ENCODE measurements around the gene TSPEAR. TPM values are rescaled to one million over a fixed set of nuclear protein-coding genes. Genes with fewer than 3 reads are reported as not detected.

The TSPEAR gene
- polyA plus RNA-seq, 2 donors: 0.01 to 0.04 TPM

- H3K9me3 ChIP-seq (ENCODE audit: control insufficient read depth in 2 of 2, insufficient read depth in 1 of 2, low read depth in 1 of 2, low read length in 1 of 2): no peaks in the 10 kb centered on the region
- no peaks in the 10 kb centered on the region for H3K36me3 ChIP-seq (ENCODE audit: control insufficient read depth in 2 of 2, insufficient read depth in 2 of 2, low read length in 1 of 2)
- 46 to 51% methylated on average over 11 of the region's 11 CpGs for WGBS, 2 donors
- H3K27me3 ChIP-seq (ENCODE audit: control insufficient read depth in 1 of 2, insufficient read depth in 2 of 2, low read length in 2 of 2): no peaks in the 10 kb centered on the region
- no peak overlapping the region for H3K4me3 ChIP-seq (ENCODE audit: low read depth in 1 of 2, low read length in 2 of 2)
- H3K27ac ChIP-seq (ENCODE audit: low read depth in 2 of 2, low read length in 1 of 2): no peak overlapping the region
- peaks cover 0 to 15% of the 10 kb centered on the region in 2 donors for H3K4me1 ChIP-seq (ENCODE audit: control insufficient read depth in 2 of 2, insufficient read depth in 2 of 2, low read length in 1 of 2)
Measured at GRCh38 chr21:44752671-44753235, 41.4 kb upstream of the TSPEAR start.

- Histone ChIP-seq H3K36me3 (ENCODE audit: control insufficient read depth in 2 of 2, insufficient read depth in 2 of 2, low read length in 1 of 2) (no peaks in the 10 kb centered on the region), H3K4me1 (ENCODE audit: control insufficient read depth in 2 of 2, insufficient read depth in 2 of 2, low read length in 1 of 2) (peaks cover 0 to 15% of the 10 kb centered on the region in 2 donors), H3K27ac (ENCODE audit: low read depth in 2 of 2, low read length in 1 of 2) (no peak overlapping the region), H3K4me3 (ENCODE audit: low read depth in 1 of 2, low read length in 2 of 2) (no peak overlapping the region), H3K9me3 (ENCODE audit: control insufficient read depth in 2 of 2, insufficient read depth in 1 of 2, low read depth in 1 of 2, low read length in 1 of 2) (no peaks in the 10 kb centered on the region), H3K27me3 (ENCODE audit: control insufficient read depth in 1 of 2, insufficient read depth in 2 of 2, low read length in 2 of 2) (no peaks in the 10 kb centered on the region)
- WGBS, 2 donors: 79% methylated on average over 34 of the region's 34 CpGs
Measured at GRCh38 chr21:44751799-44752636, 40.6 kb upstream of the TSPEAR start.

GRCh38 chr21:44751186-44751798, 39.9 kb upstream of the TSPEAR start:
- 83 to 85% methylated on average over 24 of the region's 24 CpGs for WGBS, 2 donors
- Histone ChIP-seq H3K27ac (ENCODE audit: low read depth in 2 of 2, low read length in 1 of 2) (no peak overlapping the region), H3K4me1 (ENCODE audit: control insufficient read depth in 2 of 2, insufficient read depth in 2 of 2, low read length in 1 of 2) (peaks cover 0 to 15% of the 10 kb centered on the region in 2 donors), H3K27me3 (ENCODE audit: control insufficient read depth in 1 of 2, insufficient read depth in 2 of 2, low read length in 2 of 2) (no peaks in the 10 kb centered on the region), H3K9me3 (ENCODE audit: control insufficient read depth in 2 of 2, insufficient read depth in 1 of 2, low read depth in 1 of 2, low read length in 1 of 2) (no peaks in the 10 kb centered on the region), H3K4me3 (ENCODE audit: low read depth in 1 of 2, low read length in 2 of 2) (no peak overlapping the region), H3K36me3 (ENCODE audit: control insufficient read depth in 2 of 2, insufficient read depth in 2 of 2, low read length in 1 of 2) (no peaks in the 10 kb centered on the region)

GRCh38 chr21:44750675-44751025, 39.3 kb upstream of the TSPEAR start:
- Histone ChIP-seq H3K27ac (ENCODE audit: low read depth in 2 of 2, low read length in 1 of 2) (no peak overlapping the region), H3K36me3 (ENCODE audit: control insufficient read depth in 2 of 2, insufficient read depth in 2 of 2, low read length in 1 of 2) (no peaks in the 10 kb centered on the region), H3K4me3 (ENCODE audit: low read depth in 1 of 2, low read length in 2 of 2) (no peak overlapping the region), H3K27me3 (ENCODE audit: control insufficient read depth in 1 of 2, insufficient read depth in 2 of 2, low read length in 2 of 2) (no peaks in the 10 kb centered on the region), H3K9me3 (ENCODE audit: control insufficient read depth in 2 of 2, insufficient read depth in 1 of 2, low read depth in 1 of 2, low read length in 1 of 2) (no peaks in the 10 kb centered on the region), H3K4me1 (ENCODE audit: control insufficient read depth in 2 of 2, insufficient read depth in 2 of 2, low read length in 1 of 2) (peaks cover 0 to 15% of the 10 kb centered on the region in 2 donors)
- 62 to 64% methylated on average over 12 of the region's 12 CpGs for WGBS, 2 donors

GRCh38 chr21:44749759-44750674, 38.6 kb upstream of the TSPEAR start:
- WGBS, 2 donors: 80 to 82% methylated on average over 37 to 47 of the region's 47 CpGs
- no peaks in the 10 kb centered on the region for H3K36me3 ChIP-seq (ENCODE audit: control insufficient read depth in 2 of 2, insufficient read depth in 2 of 2, low read length in 1 of 2)
- H3K4me1 ChIP-seq (ENCODE audit: control insufficient read depth in 2 of 2, insufficient read depth in 2 of 2, low read length in 1 of 2): peaks cover 0 to 15% of the 10 kb centered on the region in 2 donors
- H3K27me3 ChIP-seq (ENCODE audit: control insufficient read depth in 1 of 2, insufficient read depth in 2 of 2, low read length in 2 of 2): no peaks in the 10 kb centered on the region
- no peaks in the 10 kb centered on the region for H3K9me3 ChIP-seq (ENCODE audit: control insufficient read depth in 2 of 2, insufficient read depth in 1 of 2, low read depth in 1 of 2, low read length in 1 of 2)
- no peak overlapping the region for H3K27ac ChIP-seq (ENCODE audit: low read depth in 2 of 2, low read length in 1 of 2)
- no peak overlapping the region for H3K4me3 ChIP-seq (ENCODE audit: low read depth in 1 of 2, low read length in 2 of 2)

GRCh38 chr21:44749116-44749758, 37.9 kb upstream of the TSPEAR start:
- no peaks in the 10 kb centered on the region for H3K9me3 ChIP-seq (ENCODE audit: control insufficient read depth in 2 of 2, insufficient read depth in 1 of 2, low read depth in 1 of 2, low read length in 1 of 2)
- no peaks in the 10 kb centered on the region for H3K36me3 ChIP-seq (ENCODE audit: control insufficient read depth in 2 of 2, insufficient read depth in 2 of 2, low read length in 1 of 2)
- WGBS, 2 donors: 54 to 65% methylated on average over 24 to 26 of the region's 26 CpGs
- H3K4me1 ChIP-seq (ENCODE audit: control insufficient read depth in 2 of 2, insufficient read depth in 2 of 2, low read length in 1 of 2): peaks cover 0 to 15% of the 10 kb centered on the region in 2 donors
- H3K4me3 ChIP-seq (ENCODE audit: low read depth in 1 of 2, low read length in 2 of 2): no peak overlapping the region
- H3K27ac ChIP-seq (ENCODE audit: low read depth in 2 of 2, low read length in 1 of 2): no peak overlapping the region
- H3K27me3 ChIP-seq (ENCODE audit: control insufficient read depth in 1 of 2, insufficient read depth in 2 of 2, low read length in 2 of 2): no peaks in the 10 kb centered on the region

GRCh38 chr21:44748621-44749020, 37.2 kb upstream of the TSPEAR start:
- Histone ChIP-seq H3K9me3 (ENCODE audit: control insufficient read depth in 2 of 2, insufficient read depth in 1 of 2, low read depth in 1 of 2, low read length in 1 of 2) (no peaks in the 10 kb centered on the region), H3K27ac (ENCODE audit: low read depth in 2 of 2, low read length in 1 of 2) (no peak overlapping the region), H3K4me1 (ENCODE audit: control insufficient read depth in 2 of 2, insufficient read depth in 2 of 2, low read length in 1 of 2) (peaks cover 0 to 15% of the 10 kb centered on the region in 2 donors), H3K4me3 (ENCODE audit: low read depth in 1 of 2, low read length in 2 of 2) (no peak overlapping the region), H3K27me3 (ENCODE audit: control insufficient read depth in 1 of 2, insufficient read depth in 2 of 2, low read length in 2 of 2) (no peaks in the 10 kb centered on the region), H3K36me3 (ENCODE audit: control insufficient read depth in 2 of 2, insufficient read depth in 2 of 2, low read length in 1 of 2) (no peaks in the 10 kb centered on the region)
- WGBS, 2 donors: 35 to 40% methylated on average over 16 of the region's 16 CpGs

- Histone ChIP-seq H3K9me3 (ENCODE audit: control insufficient read depth in 2 of 2, insufficient read depth in 1 of 2, low read depth in 1 of 2, low read length in 1 of 2) (peaks cover 0 to 9% of the 10 kb centered on the region in 2 donors), H3K36me3 (ENCODE audit: control insufficient read depth in 2 of 2, insufficient read depth in 2 of 2, low read length in 1 of 2) (no peaks in the 10 kb centered on the region), H3K27me3 (ENCODE audit: control insufficient read depth in 1 of 2, insufficient read depth in 2 of 2, low read length in 2 of 2) (no peaks in the 10 kb centered on the region), H3K4me3 (ENCODE audit: low read depth in 1 of 2, low read length in 2 of 2) (no peak overlapping the region), H3K4me1 (ENCODE audit: control insufficient read depth in 2 of 2, insufficient read depth in 2 of 2, low read length in 1 of 2) (no peaks in the 10 kb centered on the region), H3K27ac (ENCODE audit: low read depth in 2 of 2, low read length in 1 of 2) (no peak overlapping the region)
- WGBS, 2 donors: 85 to 90% methylated on average over 1 of the region's 1 CpG
Measured at GRCh38 chr21:44742418-44743153, 31.2 kb upstream of the TSPEAR start.
